ENCODE measurements around the gene CCR9.

Gene CCR9

DNA sequence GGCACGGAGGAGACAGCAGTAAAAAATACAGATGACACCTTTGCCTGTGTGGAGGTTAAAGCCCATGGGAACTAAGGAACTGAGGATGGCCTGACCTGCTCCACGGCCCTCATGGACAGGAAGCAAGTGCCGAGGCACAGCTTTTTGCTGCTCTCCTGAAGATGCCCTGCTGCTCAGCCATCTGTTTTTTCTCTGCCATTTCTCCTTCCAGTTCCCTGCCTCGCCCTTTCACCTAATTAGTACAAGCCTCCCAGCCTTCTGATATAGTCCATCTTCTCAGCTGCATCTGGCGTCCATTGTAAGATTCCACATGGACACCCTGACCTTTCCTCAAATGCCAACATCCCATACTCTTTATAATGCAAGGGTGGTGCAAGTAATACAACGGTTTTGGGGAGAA, 45.2 kb downstream of the CCR9 start:
- peaks cover 2% of the 10 kb centered on the region for H3K79me2 ChIP-seq
- H2AFZ ChIP-seq: no peak overlapping the region
- no peaks in the 10 kb centered on the region for H3K36me3 ChIP-seq (ENCODE audit: control insufficient read depth, insufficient read depth, low read length)
- H3K9me3 ChIP-seq (ENCODE audit: control insufficient read depth, low read length): no peaks in the 10 kb centered on the region
- no peak overlapping the region for H3K4me2 ChIP-seq (ENCODE audit: low read length)
- no peak overlapping the region for H3K9ac ChIP-seq
- H3K27me3 ChIP-seq (ENCODE audit: control insufficient read depth, insufficient read depth, low read length): no peaks in the 10 kb centered on the region
- H3K4me3 ChIP-seq (ENCODE audit: low read depth, low read length): no peak overlapping the region
- no peaks in the 10 kb centered on the region for H3K4me1 ChIP-seq
- TF ChIP-seq, protein P1, sequence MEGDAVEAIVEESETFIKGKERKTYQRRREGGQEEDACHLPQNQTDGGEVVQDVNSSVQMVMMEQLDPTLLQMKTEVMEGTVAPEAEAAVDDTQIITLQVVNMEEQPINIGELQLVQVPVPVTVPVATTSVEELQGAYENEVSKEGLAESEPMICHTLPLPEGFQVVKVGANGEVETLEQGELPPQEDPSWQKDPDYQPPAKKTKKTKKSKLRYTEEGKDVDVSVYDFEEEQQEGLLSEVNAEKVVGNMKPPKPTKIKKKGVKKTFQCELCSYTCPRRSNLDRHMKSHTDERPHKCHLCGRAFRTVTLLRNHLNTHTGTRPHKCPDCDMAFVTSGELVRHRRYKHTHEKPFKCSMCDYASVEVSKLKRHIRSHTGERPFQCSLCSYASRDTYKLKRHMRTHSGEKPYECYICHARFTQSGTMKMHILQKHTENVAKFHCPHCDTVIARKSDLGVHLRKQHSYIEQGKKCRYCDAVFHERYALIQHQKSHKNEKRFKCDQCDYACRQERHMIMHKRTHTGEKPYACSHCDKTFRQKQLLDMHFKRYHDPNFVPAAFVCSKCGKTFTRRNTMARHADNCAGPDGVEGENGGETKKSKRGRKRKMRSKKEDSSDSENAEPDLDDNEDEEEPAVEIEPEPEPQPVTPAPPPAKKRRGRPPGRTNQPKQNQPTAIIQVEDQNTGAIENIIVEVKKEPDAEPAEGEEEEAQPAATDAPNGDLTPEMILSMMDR (IDR thresholded peaks at IDR 0.05): no peak
- no peak overlapping the region for H3K27ac ChIP-seq

DNA sequence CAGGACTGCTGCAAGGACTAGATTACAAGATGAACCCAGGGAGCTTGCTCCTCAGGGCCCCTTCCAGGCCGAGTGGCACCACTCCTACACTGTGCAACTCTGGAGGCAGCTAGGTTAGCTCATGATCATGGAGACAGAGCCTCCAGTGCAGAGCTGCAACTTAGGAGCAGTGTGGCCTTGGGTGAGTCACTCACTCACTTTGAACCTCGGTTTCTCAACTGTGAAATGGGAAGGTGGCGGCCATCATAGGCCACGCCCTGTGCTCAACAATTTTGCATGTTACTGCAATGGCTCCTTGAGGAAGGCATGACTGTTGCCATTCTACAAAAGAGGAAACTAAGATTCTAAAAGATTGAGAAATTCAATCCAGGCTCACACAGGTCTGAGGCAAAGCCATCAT, 45.8 kb downstream of the CCR9 start:
- no peaks in the 10 kb centered on the region for H3K4me1 ChIP-seq

DNA sequence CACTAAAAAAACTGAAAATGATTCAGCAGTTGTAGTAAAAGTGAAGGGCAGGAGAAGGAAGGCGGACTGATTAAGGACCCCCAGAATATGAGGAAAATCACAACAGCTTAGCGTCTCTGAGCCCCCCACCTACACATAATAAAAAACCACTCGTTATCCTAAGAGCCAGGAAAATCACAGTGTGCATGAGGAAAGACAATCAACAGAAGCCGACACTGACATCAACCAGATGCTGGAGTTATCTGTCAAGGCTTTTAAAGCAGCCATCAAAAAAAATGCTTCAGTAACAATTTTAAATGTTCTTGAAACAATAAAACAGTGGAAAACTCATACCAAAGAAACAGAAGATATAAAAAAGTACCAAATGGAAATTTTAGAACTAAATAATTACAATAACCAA, 47.2 kb downstream of the CCR9 start:
- no peaks in the 10 kb centered on the region for H3K4me1 ChIP-seq
- H3K27me3 ChIP-seq (ENCODE audit: control insufficient read depth, insufficient read depth, low read length): no peaks in the 10 kb centered on the region
- H3K27ac ChIP-seq: no peak overlapping the region
- no peaks in the 10 kb centered on the region for H3K9me3 ChIP-seq (ENCODE audit: control insufficient read depth, low read length)
- H3K79me2 ChIP-seq: peaks cover 2% of the 10 kb centered on the region
- no peak overlapping the region for H2AFZ ChIP-seq
- no peak overlapping the region for H3K4me3 ChIP-seq (ENCODE audit: low read depth, low read length)
- H3K36me3 ChIP-seq (ENCODE audit: control insufficient read depth, insufficient read depth, low read length): no peaks in the 10 kb centered on the region
- TF ChIP-seq, protein P1 (IDR thresholded peaks at IDR 0.05): no peak
- no peak overlapping the region for H3K9ac ChIP-seq
- no peak overlapping the region for H3K4me2 ChIP-seq (ENCODE audit: low read length)

More for the DNA sequence above, 45.8 kb downstream of the CCR9 start:
- TF ChIP-seq, protein P1 (IDR thresholded peaks at IDR 0.05): no peak
- Histone ChIP-seq H3K9ac (no peak overlapping the region), H3K27me3 (ENCODE audit: control insufficient read depth, insufficient read depth, low read length) (no peaks in the 10 kb centered on the region), H3K36me3 (ENCODE audit: control insufficient read depth, insufficient read depth, low read length) (no peaks in the 10 kb centered on the region), H3K27ac (no peak overlapping the region), H3K79me2 (peaks cover 2% of the 10 kb centered on the region), H2AFZ (no peak overlapping the region), H3K4me2 (ENCODE audit: low read length) (no peak overlapping the region), H3K4me3 (ENCODE audit: low read depth, low read length) (no peak overlapping the region), H3K9me3 (ENCODE audit: control insufficient read depth, low read length) (no peaks in the 10 kb centered on the region)

DNA sequence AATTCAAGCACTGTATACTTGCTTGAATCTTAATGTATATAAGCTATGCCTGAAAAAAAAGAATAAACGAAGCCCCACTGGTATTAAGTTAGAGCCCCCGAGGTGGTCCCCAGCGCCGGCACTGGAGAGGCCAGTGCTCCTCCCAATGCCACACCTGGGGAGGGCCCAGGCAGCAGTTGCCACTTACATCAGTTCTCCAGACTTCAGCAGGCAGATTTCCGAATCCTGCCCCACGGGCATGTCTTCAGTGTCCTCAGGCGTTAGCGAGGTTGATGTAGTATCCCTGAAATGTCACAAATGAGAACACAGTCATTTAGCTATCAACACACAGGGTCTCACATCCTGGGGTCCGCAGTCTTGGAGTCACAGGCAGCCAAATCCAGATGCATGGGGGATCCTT, 49.9 kb downstream of the CCR9 start:
- no peak overlapping the region for H2AFZ ChIP-seq
- H3K4me1 ChIP-seq: no peaks in the 10 kb centered on the region
- no peaks in the 10 kb centered on the region for H3K27me3 ChIP-seq (ENCODE audit: control insufficient read depth, insufficient read depth, low read length)
- H3K4me3 ChIP-seq (ENCODE audit: low read depth, low read length): no peak overlapping the region
- no peaks in the 10 kb centered on the region for H3K79me2 ChIP-seq
- H3K9me3 ChIP-seq (ENCODE audit: control insufficient read depth, low read length): no peaks in the 10 kb centered on the region
- no peak overlapping the region for H3K27ac ChIP-seq
- no peak overlapping the region for H3K4me2 ChIP-seq (ENCODE audit: low read length)
- no peak overlapping the region for H3K9ac ChIP-seq
- TF ChIP-seq, protein P1 (IDR thresholded peaks at IDR 0.05): no peak
- H3K36me3 ChIP-seq (ENCODE audit: control insufficient read depth, insufficient read depth, low read length): no peaks in the 10 kb centered on the region

DNA sequence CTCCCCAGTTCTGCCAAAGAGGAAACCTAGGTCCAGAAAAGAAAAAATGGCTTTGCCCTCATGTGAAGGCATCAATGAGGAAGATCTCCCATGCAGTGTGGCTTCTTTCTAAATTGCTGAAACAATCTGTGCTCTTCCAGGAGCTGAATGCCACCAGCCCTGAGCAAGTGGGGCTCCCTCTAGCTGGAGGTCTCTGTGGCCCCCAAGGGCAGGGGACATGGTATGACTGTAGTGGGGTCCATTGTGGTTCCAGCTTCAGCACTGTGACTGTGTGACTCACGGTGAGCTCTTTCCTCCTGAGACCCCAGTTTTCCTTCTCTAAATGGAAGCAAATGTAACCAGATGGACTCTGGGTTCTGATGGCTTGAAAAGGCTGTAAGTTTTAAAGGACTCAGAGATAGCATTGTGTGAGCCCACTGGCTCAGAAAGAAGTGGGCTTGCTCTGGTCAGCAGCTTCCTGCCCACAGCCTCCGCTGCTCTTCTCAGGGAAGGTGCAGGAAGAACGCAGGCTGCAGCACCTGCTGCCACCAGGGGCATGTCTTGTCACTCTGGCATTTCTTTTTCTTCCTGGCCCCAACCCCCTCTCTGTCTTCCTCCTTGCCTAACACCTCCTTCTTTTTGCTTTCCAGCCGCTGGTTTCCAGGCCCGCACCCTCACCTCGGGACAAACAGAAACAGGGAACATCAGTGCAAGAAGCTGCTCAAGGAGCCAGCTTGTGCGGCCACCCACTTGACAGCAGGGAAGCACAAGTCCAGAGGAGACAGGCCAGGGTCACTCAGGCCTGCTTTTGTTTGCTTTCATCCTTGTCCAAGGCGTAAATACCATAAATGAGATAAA, 51.1 kb downstream of the CCR9 start:
- no peaks in the 10 kb centered on the region for H3K9me3 ChIP-seq (ENCODE audit: control insufficient read depth, low read length)
- TF ChIP-seq, protein P1 (IDR thresholded peaks at IDR 0.05): no peak
- H2AFZ ChIP-seq: no peak overlapping the region
- H3K4me3 ChIP-seq (ENCODE audit: low read depth, low read length): no peak overlapping the region
- no peak overlapping the region for H3K9ac ChIP-seq
- H3K4me1 ChIP-seq: no peaks in the 10 kb centered on the region
- no peak overlapping the region for H3K4me2 ChIP-seq (ENCODE audit: low read length)
- no peaks in the 10 kb centered on the region for H3K79me2 ChIP-seq
- no peaks in the 10 kb centered on the region for H3K36me3 ChIP-seq (ENCODE audit: control insufficient read depth, insufficient read depth, low read length)
- no peaks in the 10 kb centered on the region for H3K27me3 ChIP-seq (ENCODE audit: control insufficient read depth, insufficient read depth, low read length)
- no peak overlapping the region for H3K27ac ChIP-seq
